Measurements from ENCODE around the gene CREB3L2. TPM values are rescaled to one million over a fixed set of nuclear protein-coding genes. Genes with fewer than 3 reads are reported as not detected.

The CREB3L2 gene
- total and polyA plus RNA-seq, 9 donors = 15.4 to 48.9 (median 32.7) TPM

DNA sequence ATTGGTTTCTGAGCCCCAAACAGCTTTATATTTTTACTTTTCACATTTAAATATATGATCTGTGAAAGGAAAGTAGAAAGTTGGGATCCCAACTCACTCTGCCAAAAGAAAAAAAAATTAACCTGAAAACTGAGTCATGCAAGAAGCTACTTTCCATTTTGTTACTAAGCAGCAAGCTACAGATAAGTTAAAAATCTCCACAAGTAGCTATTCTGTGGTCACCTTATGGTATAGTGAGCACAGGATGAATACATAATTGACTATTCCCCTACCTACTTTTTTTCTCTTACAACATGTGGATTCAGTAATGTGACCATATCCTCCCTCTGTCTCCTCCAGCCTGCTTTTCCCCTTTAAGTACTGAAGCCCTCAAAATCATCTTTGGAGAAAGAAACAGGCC, 30.3 kb upstream of the CREB3L2 start:
- no peaks in the 10 kb centered on the region for H3K27me3 ChIP-seq (ENCODE audit: control insufficient read depth, insufficient read depth, low read length)
- H3K4me3 ChIP-seq (ENCODE audit: low read length) = no peak overlapping the region
- no peaks in the 10 kb centered on the region for H3K36me3 ChIP-seq (ENCODE audit: control insufficient read depth, insufficient read depth, low read length)
- no peak for DNase-seq
- no peak overlapping the region for H3K27ac ChIP-seq (ENCODE audit: low read length)
- H3K9me3 ChIP-seq (replicated peaks; ENCODE audit: control insufficient read depth, low read depth, low read length) = peaks cover 2% of the 10 kb centered on the region
- H3K4me1 ChIP-seq (ENCODE audit: control insufficient read depth, insufficient read depth, low read length) = no peaks in the 10 kb centered on the region

DNA sequence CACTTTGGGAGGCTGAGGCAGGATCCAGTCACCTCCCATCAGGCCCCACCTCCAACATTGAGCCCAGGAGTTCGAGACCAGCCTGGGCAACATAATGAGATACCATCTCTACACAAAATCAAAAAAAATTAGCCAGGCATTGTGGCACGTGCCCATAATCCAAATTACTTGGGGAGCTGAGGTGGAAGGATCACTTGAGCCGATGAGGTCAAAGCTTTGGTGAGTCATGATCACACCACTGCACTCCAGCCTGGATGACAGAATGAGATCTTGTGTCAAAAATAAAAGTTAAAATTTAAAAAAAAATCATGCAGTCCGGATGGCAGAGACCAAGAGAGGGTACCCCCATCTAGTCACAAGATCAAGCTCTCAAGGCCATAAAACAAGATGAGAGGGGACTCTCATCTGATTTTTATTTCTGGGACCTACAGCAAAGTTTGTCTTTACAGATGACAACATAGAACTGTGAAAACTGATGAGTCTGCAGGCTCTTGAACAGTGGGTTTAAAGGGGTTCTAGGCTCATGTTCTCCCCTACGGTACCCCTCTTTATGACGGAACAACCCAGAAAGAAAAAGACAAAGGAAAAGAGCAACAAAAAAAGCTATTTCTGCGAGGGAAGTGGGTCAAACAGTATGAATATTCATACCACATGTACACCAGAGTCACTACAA, 28.9 kb upstream of the CREB3L2 start:
- no peak overlapping the region for H3K4me3 ChIP-seq (ENCODE audit: low read length)
- no peaks in the 10 kb centered on the region for H3K4me1 ChIP-seq (ENCODE audit: control insufficient read depth, insufficient read depth, low read length)
- WGBS (ENCODE audit: insufficient coverage) = 100% methylated on average over 2 of the region's 7 CpGs
- no peaks in the 10 kb centered on the region for H3K36me3 ChIP-seq (ENCODE audit: control insufficient read depth, insufficient read depth, low read length)
- H3K27ac ChIP-seq (ENCODE audit: low read length) = no peak overlapping the region
- no peaks in the 10 kb centered on the region for H3K9me3 ChIP-seq (replicated peaks; ENCODE audit: control insufficient read depth, low read depth, low read length)
- DNase-seq = no peak
- no peaks in the 10 kb centered on the region for H3K27me3 ChIP-seq (ENCODE audit: control insufficient read depth, insufficient read depth, low read length)

DNA sequence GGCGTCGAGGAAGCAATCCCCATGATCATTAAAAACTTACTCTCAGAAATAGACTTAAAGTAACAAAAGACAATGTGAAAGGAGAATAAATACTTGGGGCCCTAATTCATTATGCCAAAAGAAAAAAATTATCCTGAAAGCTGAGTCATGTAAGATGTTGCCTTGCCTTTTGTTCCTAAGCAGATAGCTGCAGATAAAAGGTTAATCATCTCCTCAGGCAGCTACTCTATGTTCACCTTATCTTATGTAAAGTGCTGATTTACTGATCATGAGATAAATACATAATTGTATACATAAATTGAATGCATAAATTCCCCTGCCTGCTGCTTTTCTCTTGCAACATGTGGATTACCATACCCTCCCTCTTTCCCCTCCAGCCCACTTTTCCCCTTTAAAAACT, 28.1 kb upstream of the CREB3L2 start:
- Histone ChIP-seq H3K4me3 (ENCODE audit: low read length) (no peak overlapping the region), H3K27me3 (ENCODE audit: control insufficient read depth, insufficient read depth, low read length) (no peaks in the 10 kb centered on the region), H3K27ac (ENCODE audit: low read length) (no peak overlapping the region), H3K36me3 (ENCODE audit: control insufficient read depth, insufficient read depth, low read length) (no peaks in the 10 kb centered on the region), H3K9me3 (replicated peaks; ENCODE audit: control insufficient read depth, low read depth, low read length) (no peaks in the 10 kb centered on the region), H3K4me1 (ENCODE audit: control insufficient read depth, insufficient read depth, low read length) (no peaks in the 10 kb centered on the region)
- no peak for DNase-seq
- WGBS (ENCODE audit: insufficient coverage) = no CpG with 5 or more reads among the region's 2 CpGs

DNA sequence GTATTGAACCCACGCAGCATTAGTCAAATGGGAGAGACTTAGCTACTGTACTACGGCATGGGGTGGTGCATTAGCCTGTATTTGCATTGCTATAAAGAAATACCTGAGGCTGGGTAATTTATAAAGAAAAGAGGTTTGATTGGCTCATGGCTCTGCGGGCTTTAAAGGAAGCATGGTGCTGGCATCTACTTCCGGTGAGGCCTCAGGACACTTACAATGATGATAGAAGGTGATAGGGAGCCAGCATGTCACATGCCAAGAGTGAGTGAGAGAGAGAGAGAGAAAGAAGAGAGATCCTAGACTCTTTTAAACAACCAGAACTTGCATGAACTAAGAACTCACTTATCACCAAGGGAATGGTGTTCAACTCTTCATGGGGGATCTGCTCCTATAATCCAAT, 27.2 kb upstream of the CREB3L2 start:
- Histone ChIP-seq H3K36me3 (ENCODE audit: control insufficient read depth, insufficient read depth, low read length) (no peaks in the 10 kb centered on the region), H3K4me3 (ENCODE audit: low read length) (no peak overlapping the region), H3K9me3 (replicated peaks; ENCODE audit: control insufficient read depth, low read depth, low read length) (no peaks in the 10 kb centered on the region), H3K27ac (ENCODE audit: low read length) (no peak overlapping the region), H3K27me3 (ENCODE audit: control insufficient read depth, insufficient read depth, low read length) (no peaks in the 10 kb centered on the region), H3K4me1 (ENCODE audit: control insufficient read depth, insufficient read depth, low read length) (no peaks in the 10 kb centered on the region)
- no peak for DNase-seq
- WGBS (ENCODE audit: insufficient coverage) = 88% methylated on average over 4 of the region's 4 CpGs

DNA sequence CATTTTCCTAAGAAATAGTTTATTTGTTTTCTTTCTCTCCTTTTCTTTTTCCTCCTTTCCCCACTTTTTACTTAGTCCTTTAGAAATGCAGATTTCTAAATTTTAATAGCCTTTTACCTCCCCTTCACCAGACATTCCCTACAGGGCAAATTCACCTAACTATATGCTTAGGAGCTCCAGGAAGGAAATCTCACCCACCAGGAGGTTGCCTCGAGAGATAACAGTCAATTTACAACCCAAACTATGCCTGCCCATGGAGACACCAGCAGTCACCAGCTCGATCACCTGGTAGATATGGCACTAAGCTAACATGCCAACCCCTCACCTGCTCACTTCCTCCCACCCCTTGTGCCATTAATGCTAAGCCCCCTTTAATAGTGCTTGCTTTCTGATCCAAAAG, 25.2 kb upstream of the CREB3L2 start:
- Histone ChIP-seq H3K36me3 (ENCODE audit: control insufficient read depth, insufficient read depth, low read length) (no peaks in the 10 kb centered on the region), H3K27ac (ENCODE audit: low read length) (no peak overlapping the region), H3K27me3 (ENCODE audit: control insufficient read depth, insufficient read depth, low read length) (no peaks in the 10 kb centered on the region), H3K4me3 (ENCODE audit: low read length) (no peak overlapping the region), H3K4me1 (ENCODE audit: control insufficient read depth, insufficient read depth, low read length) (no peaks in the 10 kb centered on the region), H3K9me3 (replicated peaks; ENCODE audit: control insufficient read depth, low read depth, low read length) (no peaks in the 10 kb centered on the region)
- DNase-seq = no peak
- 33% methylated on average over 2 of the region's 2 CpGs for WGBS (ENCODE audit: insufficient coverage)

DNA sequence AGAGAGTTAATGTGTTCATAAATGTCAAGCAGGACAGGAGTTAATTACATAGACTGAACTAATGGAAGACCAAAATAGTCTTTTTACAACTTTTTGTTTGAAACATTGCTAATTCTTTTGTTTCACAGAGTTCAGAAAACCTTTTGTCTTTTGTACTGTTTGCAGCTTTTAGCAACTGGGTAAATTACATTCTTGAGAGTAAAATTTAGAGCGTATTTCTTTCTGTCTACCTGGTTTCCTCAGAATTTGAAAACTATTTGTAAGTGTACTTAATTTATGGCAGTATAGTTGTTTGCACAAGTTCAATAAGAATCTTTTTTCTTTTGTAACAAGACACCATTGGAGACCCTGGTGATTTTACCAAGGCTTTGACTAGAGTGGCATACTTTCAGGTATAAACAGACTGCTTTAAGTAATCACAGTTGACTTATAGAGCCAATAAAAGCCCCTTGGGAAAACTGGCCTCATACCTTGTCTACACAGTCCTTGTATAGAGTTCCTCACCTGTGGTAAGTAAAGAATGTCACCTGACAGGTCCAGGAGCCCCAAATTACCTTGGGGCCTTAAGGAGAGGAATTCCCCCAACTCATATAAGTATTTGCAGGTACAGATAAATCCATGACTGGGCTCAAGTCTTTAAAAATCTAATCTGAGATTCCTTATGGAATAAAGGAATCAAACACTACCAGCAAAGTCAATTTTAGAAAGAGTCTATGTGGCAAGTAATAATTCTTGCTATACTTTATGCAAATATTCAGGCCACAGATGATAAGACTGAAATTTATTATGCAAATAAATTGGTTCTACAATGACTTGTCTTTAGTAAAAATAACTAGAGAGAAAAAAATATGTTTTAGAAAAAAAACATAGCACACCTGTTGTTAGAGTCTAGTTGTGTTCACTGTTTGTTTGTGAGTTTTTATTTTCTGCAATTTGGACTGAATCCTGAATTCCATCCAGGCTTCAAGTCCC, 23.6 kb upstream of the CREB3L2 start:
- H3K4me3 ChIP-seq (ENCODE audit: low read length) = no peak overlapping the region
- no CpG with 5 or more reads among the region's 1 CpG for WGBS (ENCODE audit: insufficient coverage)

DNA sequence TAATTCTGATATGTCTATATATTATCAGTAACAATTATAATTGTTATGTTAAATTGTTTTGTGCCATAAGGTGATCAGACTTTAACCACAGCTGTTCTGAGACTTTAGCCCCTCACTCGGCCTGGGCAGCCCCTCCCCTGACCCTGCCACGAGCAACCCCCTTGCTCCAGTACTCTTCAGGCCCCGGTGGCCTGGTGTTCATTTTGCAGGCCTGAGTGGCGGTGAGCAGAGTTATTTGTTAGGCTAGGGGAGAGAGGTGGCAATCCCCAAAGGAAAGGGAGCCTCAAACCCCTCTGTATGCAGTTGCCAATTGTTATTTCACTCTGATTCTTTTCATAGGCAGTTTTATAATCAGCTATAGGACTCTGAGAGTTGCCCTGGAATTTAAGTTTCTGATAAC, 22.9 kb upstream of the CREB3L2 start:
- H3K27ac ChIP-seq (ENCODE audit: low read length) = no peak overlapping the region
- H3K4me3 ChIP-seq (ENCODE audit: low read length) = no peak overlapping the region
- no peak for DNase-seq
- H3K9me3 ChIP-seq (replicated peaks; ENCODE audit: control insufficient read depth, low read depth, low read length) = no peaks in the 10 kb centered on the region
- no CpG with 5 or more reads among the region's 4 CpGs for WGBS (ENCODE audit: insufficient coverage)
- no peaks in the 10 kb centered on the region for H3K4me1 ChIP-seq (ENCODE audit: control insufficient read depth, insufficient read depth, low read length)
- no peaks in the 10 kb centered on the region for H3K27me3 ChIP-seq (ENCODE audit: control insufficient read depth, insufficient read depth, low read length)
- no peaks in the 10 kb centered on the region for H3K36me3 ChIP-seq (ENCODE audit: control insufficient read depth, insufficient read depth, low read length)

More for the DNA sequence above, 23.6 kb upstream of the CREB3L2 start:
- H3K27me3 ChIP-seq (ENCODE audit: control insufficient read depth, insufficient read depth, low read length) = no peaks in the 10 kb centered on the region
- no peak overlapping the region for H3K27ac ChIP-seq (ENCODE audit: low read length)
- no peaks in the 10 kb centered on the region for H3K9me3 ChIP-seq (replicated peaks; ENCODE audit: control insufficient read depth, low read depth, low read length)
- no peak for DNase-seq
- H3K36me3 ChIP-seq (ENCODE audit: control insufficient read depth, insufficient read depth, low read length) = no peaks in the 10 kb centered on the region
- H3K4me1 ChIP-seq (ENCODE audit: control insufficient read depth, insufficient read depth, low read length) = no peaks in the 10 kb centered on the region

DNA sequence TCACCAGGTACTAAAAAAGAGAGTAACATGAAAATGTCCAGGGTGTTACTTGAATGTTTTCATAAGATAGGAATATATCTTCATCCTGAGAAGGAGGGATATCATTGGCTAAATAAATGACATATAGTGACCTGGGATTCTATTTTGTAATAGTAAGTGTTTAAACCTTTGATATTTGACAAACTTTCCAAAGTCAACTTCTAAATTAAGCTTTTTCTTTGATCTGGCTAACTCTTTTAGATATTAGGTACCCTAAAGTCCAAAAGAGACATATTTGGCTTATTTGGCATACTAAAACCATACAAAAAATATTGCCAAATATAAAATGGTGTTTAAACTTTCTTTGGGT, 22.4 kb upstream of the CREB3L2 start:
- Histone ChIP-seq H3K27ac (ENCODE audit: low read length) (no peak overlapping the region), H3K27me3 (ENCODE audit: control insufficient read depth, insufficient read depth, low read length) (no peaks in the 10 kb centered on the region), H3K9me3 (replicated peaks; ENCODE audit: control insufficient read depth, low read depth, low read length) (no peaks in the 10 kb centered on the region), H3K36me3 (ENCODE audit: control insufficient read depth, insufficient read depth, low read length) (no peaks in the 10 kb centered on the region), H3K4me3 (ENCODE audit: low read length) (no peak overlapping the region), H3K4me1 (ENCODE audit: control insufficient read depth, insufficient read depth, low read length) (no peaks in the 10 kb centered on the region)
- DNase-seq = no peak

DNA sequence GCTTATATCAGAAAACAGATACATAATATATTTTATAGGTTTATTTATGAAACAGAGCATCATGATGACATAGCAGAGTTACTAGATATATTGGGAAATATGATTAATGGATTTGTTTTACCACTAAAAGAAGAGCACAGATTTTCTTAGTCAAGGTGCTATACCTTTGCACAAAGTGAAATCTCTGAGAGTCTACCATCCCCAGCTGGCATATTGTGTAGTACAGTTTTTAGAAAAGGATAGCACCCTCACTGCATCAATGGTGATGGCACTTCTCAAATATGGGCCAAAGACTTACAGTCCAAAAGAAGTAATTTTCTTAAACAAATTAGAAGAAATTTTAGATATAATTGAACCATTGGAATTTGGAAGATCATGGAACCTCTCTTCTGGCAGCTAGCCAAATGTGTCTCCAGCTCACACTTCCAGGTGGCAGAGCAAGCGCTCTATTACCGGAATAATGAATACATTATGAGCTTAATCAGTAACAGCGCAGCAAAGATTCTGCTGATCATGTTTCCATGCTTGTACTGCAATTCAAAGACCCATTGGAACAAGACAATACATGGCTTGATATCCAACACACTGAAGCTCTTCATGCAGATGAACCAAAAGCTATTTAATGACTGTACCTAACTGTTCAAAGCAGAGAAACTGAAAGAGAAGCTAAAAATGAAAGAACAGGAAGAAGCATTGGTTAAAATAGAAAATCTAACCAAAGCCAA, 21.9 kb upstream of the CREB3L2 start:
- Histone ChIP-seq H3K27me3 (ENCODE audit: control insufficient read depth, insufficient read depth, low read length) (no peaks in the 10 kb centered on the region), H3K27ac (ENCODE audit: low read length) (no peak overlapping the region), H3K4me3 (ENCODE audit: low read length) (no peak overlapping the region), H3K36me3 (ENCODE audit: control insufficient read depth, insufficient read depth, low read length) (no peaks in the 10 kb centered on the region), H3K4me1 (ENCODE audit: control insufficient read depth, insufficient read depth, low read length) (no peaks in the 10 kb centered on the region), H3K9me3 (replicated peaks; ENCODE audit: control insufficient read depth, low read depth, low read length) (no peaks in the 10 kb centered on the region)
- DNase-seq = no peak
- WGBS (ENCODE audit: insufficient coverage) = 94% methylated on average over 3 of the region's 3 CpGs

DNA sequence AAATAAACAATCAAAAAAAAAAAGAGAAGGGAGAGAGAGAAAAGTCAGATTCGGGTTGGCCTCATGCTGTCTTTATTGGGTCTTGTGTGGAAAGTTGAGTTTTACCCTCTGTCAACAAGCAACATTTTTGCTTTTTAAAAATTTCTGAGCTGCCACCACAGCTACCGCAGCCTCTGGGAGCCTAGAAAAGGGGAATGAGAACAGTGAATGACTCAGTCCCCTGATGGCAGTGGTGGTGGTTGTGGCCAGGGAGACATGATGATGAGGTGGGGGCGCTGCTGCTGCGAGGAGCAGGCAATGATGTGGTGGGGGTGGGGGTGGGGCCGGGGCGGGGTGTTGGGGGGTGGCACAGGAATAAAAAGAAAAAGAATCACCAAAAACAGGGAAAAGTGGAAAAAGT, 20.0 kb upstream of the CREB3L2 start:
- DNase-seq = no peak
- Histone ChIP-seq H3K9me3 (replicated peaks; ENCODE audit: control insufficient read depth, low read depth, low read length) (no peaks in the 10 kb centered on the region), H3K27me3 (ENCODE audit: control insufficient read depth, insufficient read depth, low read length) (no peaks in the 10 kb centered on the region), H3K36me3 (ENCODE audit: control insufficient read depth, insufficient read depth, low read length) (no peaks in the 10 kb centered on the region), H3K4me3 (ENCODE audit: low read length) (no peak overlapping the region), H3K27ac (ENCODE audit: low read length) (no peak overlapping the region), H3K4me1 (ENCODE audit: control insufficient read depth, insufficient read depth, low read length) (no peaks in the 10 kb centered on the region)
- WGBS (ENCODE audit: insufficient coverage) = no CpG with 5 or more reads among the region's 6 CpGs
